C4-2B (cell line): ENCODE measurements around the gene NF1.

Experiments used
- CTCF ChIP-seq: fragments of 450-650 bp; conservative IDR thresholded peaks from 2 replicates; pipeline ENCODE4 v1.5.1; 2017; ENCODE audit warnings: mild to moderate bottlenecking
- ZFX ChIP-seq: fragments of 450-650 bp; IDR thresholded peaks from 2 replicates; pipeline ENCODE4 v1.6.1; 2017

GRCh38 chr17:31226950-31227349 is 132.2 kb downstream of the NF1 start:
- no peak for TF ChIP-seq CTCF
- TF ChIP-seq ZFX = no peak
